ENCODE results near the gene IL6ST.

DNA sequence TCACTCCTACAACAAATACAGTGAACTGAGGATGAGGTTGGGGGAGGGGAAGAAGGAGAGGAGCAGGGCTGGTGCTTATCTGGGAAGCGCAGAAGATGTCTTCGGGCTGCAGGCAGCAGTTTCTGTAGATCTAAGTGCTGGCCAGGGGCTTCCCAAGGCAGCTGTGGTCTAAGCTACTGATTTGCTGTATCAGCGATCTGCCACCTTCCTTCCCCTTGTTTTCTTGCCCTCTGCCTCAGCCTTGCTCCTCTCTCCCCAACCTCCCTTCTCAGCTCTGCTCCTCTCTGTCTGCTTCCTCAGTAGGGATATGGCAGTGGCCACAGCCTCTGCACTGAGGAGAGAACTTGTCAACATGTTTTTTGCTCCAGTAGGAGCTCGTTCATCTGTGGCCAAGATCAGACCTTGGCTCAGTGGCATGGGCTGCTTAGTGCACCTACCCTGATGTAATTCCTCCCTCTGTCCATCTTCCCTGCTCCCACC is 42.8 kb upstream of the IL6ST start:
- TF ChIP-seq EZH2 (IDR thresholded peaks at IDR 0.05; ENCODE audit: borderline replicate concordance, low read length), result no peak
- TF ChIP-seq, protein P1, sequence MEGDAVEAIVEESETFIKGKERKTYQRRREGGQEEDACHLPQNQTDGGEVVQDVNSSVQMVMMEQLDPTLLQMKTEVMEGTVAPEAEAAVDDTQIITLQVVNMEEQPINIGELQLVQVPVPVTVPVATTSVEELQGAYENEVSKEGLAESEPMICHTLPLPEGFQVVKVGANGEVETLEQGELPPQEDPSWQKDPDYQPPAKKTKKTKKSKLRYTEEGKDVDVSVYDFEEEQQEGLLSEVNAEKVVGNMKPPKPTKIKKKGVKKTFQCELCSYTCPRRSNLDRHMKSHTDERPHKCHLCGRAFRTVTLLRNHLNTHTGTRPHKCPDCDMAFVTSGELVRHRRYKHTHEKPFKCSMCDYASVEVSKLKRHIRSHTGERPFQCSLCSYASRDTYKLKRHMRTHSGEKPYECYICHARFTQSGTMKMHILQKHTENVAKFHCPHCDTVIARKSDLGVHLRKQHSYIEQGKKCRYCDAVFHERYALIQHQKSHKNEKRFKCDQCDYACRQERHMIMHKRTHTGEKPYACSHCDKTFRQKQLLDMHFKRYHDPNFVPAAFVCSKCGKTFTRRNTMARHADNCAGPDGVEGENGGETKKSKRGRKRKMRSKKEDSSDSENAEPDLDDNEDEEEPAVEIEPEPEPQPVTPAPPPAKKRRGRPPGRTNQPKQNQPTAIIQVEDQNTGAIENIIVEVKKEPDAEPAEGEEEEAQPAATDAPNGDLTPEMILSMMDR (IDR thresholded peaks at IDR 0.05; ENCODE audit: low read length), result no peak
